Cerebellar cortex (tissue), 1 donor: ENCODE results near the gene AGAP1.

ENCODE experiments used
- DNase-seq: peaks from one replicate; pipeline ENCODE4 v3.0.0-alpha.2; 2015; ENCODE audit warnings: low spot score

The AGAP1 gene

GRCh38 chr2:236173729-236174607, 680.1 kb downstream of the AGAP1 start:
- no peak for DNase-seq

- DNase-seq = no peak
Measured at GRCh38 chr2:236175548-236176150, 681.8 kb downstream of the AGAP1 start.

- DNase-seq = peak; percentile 55
Measured at GRCh38 chr2:236176417-236176816, 682.6 kb downstream of the AGAP1 start.

- no peak for DNase-seq
Measured at GRCh38 chr2:236176951-236177350, 683.1 kb downstream of the AGAP1 start.

GRCh38 chr2:236177604-236177966, 683.7 kb downstream of the AGAP1 start:
- peak; percentile 44 for DNase-seq

GRCh38 chr2:236177967-236178889, 684.4 kb downstream of the AGAP1 start:
- DNase-seq = peak; percentile 80

- DNase-seq = peak; percentile 62
Measured at GRCh38 chr2:236178890-236179235, 685.0 kb downstream of the AGAP1 start.

- peak; percentile 66 for DNase-seq
Measured at GRCh38 chr2:236179236-236180075, 685.6 kb downstream of the AGAP1 start.

- no peak for DNase-seq
Measured at GRCh38 chr2:236180076-236180816, 686.4 kb downstream of the AGAP1 start.

- peak; percentile 83 for DNase-seq
Measured at GRCh38 chr2:236180831-236181453, 687.1 kb downstream of the AGAP1 start.
